ENCODE measurements around the gene PLXNA4.

- TF ChIP-seq CREB1 (CRISPR knock-in tag; IDR thresholded peaks at IDR 0.05; ENCODE audit: low read depth), result no peak
- TF ChIP-seq, protein P1, sequence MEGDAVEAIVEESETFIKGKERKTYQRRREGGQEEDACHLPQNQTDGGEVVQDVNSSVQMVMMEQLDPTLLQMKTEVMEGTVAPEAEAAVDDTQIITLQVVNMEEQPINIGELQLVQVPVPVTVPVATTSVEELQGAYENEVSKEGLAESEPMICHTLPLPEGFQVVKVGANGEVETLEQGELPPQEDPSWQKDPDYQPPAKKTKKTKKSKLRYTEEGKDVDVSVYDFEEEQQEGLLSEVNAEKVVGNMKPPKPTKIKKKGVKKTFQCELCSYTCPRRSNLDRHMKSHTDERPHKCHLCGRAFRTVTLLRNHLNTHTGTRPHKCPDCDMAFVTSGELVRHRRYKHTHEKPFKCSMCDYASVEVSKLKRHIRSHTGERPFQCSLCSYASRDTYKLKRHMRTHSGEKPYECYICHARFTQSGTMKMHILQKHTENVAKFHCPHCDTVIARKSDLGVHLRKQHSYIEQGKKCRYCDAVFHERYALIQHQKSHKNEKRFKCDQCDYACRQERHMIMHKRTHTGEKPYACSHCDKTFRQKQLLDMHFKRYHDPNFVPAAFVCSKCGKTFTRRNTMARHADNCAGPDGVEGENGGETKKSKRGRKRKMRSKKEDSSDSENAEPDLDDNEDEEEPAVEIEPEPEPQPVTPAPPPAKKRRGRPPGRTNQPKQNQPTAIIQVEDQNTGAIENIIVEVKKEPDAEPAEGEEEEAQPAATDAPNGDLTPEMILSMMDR (conservative IDR thresholded peaks at IDR 0.05; ENCODE audit: low read depth in 2 of 2), result no peak
Measured at GRCh38 chr7:132230462-132230861, 345.8 kb downstream of the PLXNA4 start.

Data from GM23338 (cell line).